Erythroblast (primary cell): Measurements from ENCODE around the gene C11orf71.

Experiments
- GATA1 ChIP-seq: IDR thresholded peaks from 2 replicates; pipeline ENCODE4 v1.6.1; 2011; ENCODE audit warnings: low read depth, mild to moderate bottlenecking, control low read depth, low read length, moderate library complexity
- POLR2A ChIP-seq: IDR thresholded peaks from 2 replicates; pipeline ENCODE4 v1.6.1; 2011; ENCODE audit warnings: mild to moderate bottlenecking, low read length

GRCh38 chr11:114439229-114440120, 39.2 kb upstream of the C11orf71 start, which contains the start of gene REXO2:
- TF ChIP-seq POLR2A (peak; percentile 95), GATA1 (no peak)
